Upper lobe of left lung (tissue), 4 donors: ENCODE measurements around the gene KRTAP20-2.

Source experiments
- EP300 ChIP-seq, 4 donors: sonication (generic); formaldehyde crosslinking; IDR thresholded peaks; one replicate each; pipeline ENCODE4 v1.5.1; 2017; ENCODE audit warnings: antibody characterized with exemption in 4 of 4, control low read depth in 2 of 4
- POLR2A ChIP-seq, 4 donors: fragments of 450-650 bp; IDR thresholded peaks; one replicate each; pipeline ENCODE4 v1.5.1; 2016 to 2017; ENCODE audit warnings: antibody characterized with exemption in 4 of 4, mild to moderate bottlenecking in 2 of 4
- TF ChIP-seq, protein P1 (sequence below), 6 experiments: fragments of 450-650 bp in 4 of 6; fragments of 200-600 bp in 2 of 6; sonication (generic) in 2 of 6; IDR thresholded peaks; one replicate each; pipeline ENCODE4 v1.5.1; 2016 to 2019; ENCODE audit warnings: antibody characterized with exemption in 6 of 6

DNA sequence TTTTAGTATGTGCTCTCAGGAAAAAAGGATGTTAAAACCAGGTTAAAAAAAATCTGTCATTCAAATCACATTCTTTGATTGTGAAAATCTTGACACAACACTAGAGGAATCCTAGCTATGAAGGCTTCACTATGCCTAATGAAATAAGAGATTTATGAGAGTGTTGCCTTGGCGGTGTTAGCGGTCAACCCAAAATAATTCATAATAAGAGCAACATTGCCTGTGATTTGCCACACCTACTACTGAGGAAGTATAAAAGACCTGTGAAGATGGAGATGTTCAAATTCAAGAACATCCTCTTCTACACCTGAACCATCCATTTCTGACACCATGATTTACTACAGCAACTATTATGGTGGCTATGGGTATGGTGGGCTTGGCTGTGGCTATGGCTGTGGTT lies 18.9 kb upstream of the KRTAP20-2 start, which contains the start of gene KRTAP20-1:
- no peak for TF ChIP-seq POLR2A (IDR thresholded peaks at IDR 0.05)
- TF ChIP-seq, protein P1, sequence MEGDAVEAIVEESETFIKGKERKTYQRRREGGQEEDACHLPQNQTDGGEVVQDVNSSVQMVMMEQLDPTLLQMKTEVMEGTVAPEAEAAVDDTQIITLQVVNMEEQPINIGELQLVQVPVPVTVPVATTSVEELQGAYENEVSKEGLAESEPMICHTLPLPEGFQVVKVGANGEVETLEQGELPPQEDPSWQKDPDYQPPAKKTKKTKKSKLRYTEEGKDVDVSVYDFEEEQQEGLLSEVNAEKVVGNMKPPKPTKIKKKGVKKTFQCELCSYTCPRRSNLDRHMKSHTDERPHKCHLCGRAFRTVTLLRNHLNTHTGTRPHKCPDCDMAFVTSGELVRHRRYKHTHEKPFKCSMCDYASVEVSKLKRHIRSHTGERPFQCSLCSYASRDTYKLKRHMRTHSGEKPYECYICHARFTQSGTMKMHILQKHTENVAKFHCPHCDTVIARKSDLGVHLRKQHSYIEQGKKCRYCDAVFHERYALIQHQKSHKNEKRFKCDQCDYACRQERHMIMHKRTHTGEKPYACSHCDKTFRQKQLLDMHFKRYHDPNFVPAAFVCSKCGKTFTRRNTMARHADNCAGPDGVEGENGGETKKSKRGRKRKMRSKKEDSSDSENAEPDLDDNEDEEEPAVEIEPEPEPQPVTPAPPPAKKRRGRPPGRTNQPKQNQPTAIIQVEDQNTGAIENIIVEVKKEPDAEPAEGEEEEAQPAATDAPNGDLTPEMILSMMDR (IDR thresholded peaks at IDR 0.05), result no peak
- no peak for TF ChIP-seq EP300 (IDR thresholded peaks at IDR 0.05)
